Naive thymus-derived CD4-positive, alpha-beta T cell (primary cell): ENCODE results near the gene C11orf97. TPM values are rescaled to one million over a fixed set of nuclear protein-coding genes. Genes with fewer than 3 reads are reported as not detected.
"Not testable (repeated sequence)": the region's sequence is repeated elsewhere in the genome, so short reads cannot be mapped to it uniquely, and the experiment has no call there.

Experiments used
- ATAC-seq: fragments of 150-1000 bp; cut with Tn5 transposase; 2 replicates; pipeline ENCODE4 v1.10.0; 2021; ENCODE audit warnings: mild to moderate bottlenecking, moderate library complexity
- CTCF ChIA-PET: fragments of 350-600 bp; sonication (Branson Sonifier 250); formaldehyde crosslinking; loops from one replicate; lab custom pipeline; 2021; ENCODE audit warnings: antibody characterized with exemption; lab: Charles Lee
- POLR2A ChIA-PET: fragments of 350-600 bp; sonication (Branson Sonifier 250); formaldehyde crosslinking; loops from one replicate; lab custom pipeline; 2021; ENCODE audit warnings: antibody characterized with exemption, inconsistent platforms; lab: Charles Lee
- DNase-seq, 9 donors: peaks; one replicate each; pipeline versions ENCODE4 v3.0.0 to v3.0.0-alpha.2; 2020 to 2022; ENCODE audit warnings: mixed read lengths in 1 of 9
- H3K27ac ChIP-seq: one replicate; pipeline ENCODE4 v1.7.0; 2013; ENCODE audit warnings: mild to moderate bottlenecking, low read depth, low read length, moderate library complexity
- H3K27me3 ChIP-seq, 2 donors: one replicate each; pipeline ENCODE4 v1.7.0; 2013; ENCODE audit warnings: low read length in 2 of 2, mild to moderate bottlenecking in 2 of 2, moderate library complexity in 2 of 2; ENCODE audit not compliant: control insufficient read depth in 2 of 2, insufficient read depth in 2 of 2
- H3K36me3 ChIP-seq, 3 experiments: 1 replicate in 2 of 3; 2 replicates in 1 of 3; pipeline ENCODE4 v1.7.0; 2013; ENCODE audit warnings: low read length in 3 of 3, mild to moderate bottlenecking in 3 of 3, moderate library complexity in 1 of 3; ENCODE audit not compliant: insufficient read depth in 3 of 3, control insufficient read depth in 2 of 3
- H3K4me1 ChIP-seq, 2 donors: one replicate each; pipeline ENCODE4 v1.7.0; 2013; ENCODE audit warnings: low read length in 2 of 2, mild to moderate bottlenecking in 2 of 2, moderate library complexity in 1 of 2; ENCODE audit not compliant: control insufficient read depth in 2 of 2, insufficient read depth in 2 of 2
- H3K4me3 ChIP-seq: 2 replicates; pipeline ENCODE4 v1.7.0; 2013; ENCODE audit warnings: mild to moderate bottlenecking, low read length
- H3K9me3 ChIP-seq, 3 experiments: 1 replicate in 2 of 3; 2 replicates in 1 of 3; pipeline ENCODE4 v1.7.0; 2013; ENCODE audit warnings: low read length in 3 of 3; ENCODE audit not compliant: control insufficient read depth in 2 of 3
- H3K27ac Mint-ChIP-seq, 9 donors: one replicate each; pipeline ENCODE4 v1.8.0; 2020 to 2022; ENCODE audit warnings: mixed read lengths in 9 of 9, mild to moderate bottlenecking in 8 of 9, moderate library complexity in 5 of 9, inconsistent platforms in 2 of 9
- H3K27me3 Mint-ChIP-seq, 5 donors: one replicate each; pipeline ENCODE4 v1.8.0; 2021 to 2022; ENCODE audit warnings: mixed read lengths in 5 of 5, mild to moderate bottlenecking in 1 of 5
- H3K36me3 Mint-ChIP-seq, 5 donors: one replicate each; pipeline ENCODE4 v1.8.0; 2020 to 2022; ENCODE audit warnings: mixed read lengths in 5 of 5, mild to moderate bottlenecking in 3 of 5, inconsistent platforms in 1 of 5
- H3K4me1 Mint-ChIP-seq, 7 donors: one replicate each; pipeline ENCODE4 v1.8.0; 2020 to 2022; ENCODE audit warnings: mixed read lengths in 7 of 7, mild to moderate bottlenecking in 3 of 7, inconsistent platforms in 1 of 7
- H3K4me3 Mint-ChIP-seq, 10 donors: one replicate each; pipeline ENCODE4 v1.8.0; 2020 to 2022; ENCODE audit warnings: mild to moderate bottlenecking in 10 of 10, mixed read lengths in 10 of 10, moderate library complexity in 6 of 10, inconsistent platforms in 2 of 10
- H3K9me3 Mint-ChIP-seq, 11 donors: one replicate each; pipeline ENCODE4 v1.8.0; 2020 to 2022; ENCODE audit warnings: mixed read lengths in 11 of 11, mild to moderate bottlenecking in 4 of 11, inconsistent platforms in 1 of 11, moderate library complexity in 1 of 11
- intact Hi-C, 2 donors: fragments of 100-400 bp; cut with micrococcal nuclease; formaldehyde crosslinking; loops; one replicate each; pipeline ENCODE4 v1.15.1; 2023
- polyA plus RNA-seq, 2 donors: library from polyadenylated mRNA; unstranded; fragments of 300-500 nt; fragmentation: Illumina TruSeq; gene quantifications; one replicate each; pipeline ENCODE4 v1.2.3, GENCODE V29; 2021
- total RNA-seq, 6 experiments: library from RNA in 5 of 6; stranded (reverse) in 5 of 6; gene quantifications; 1 replicate in 5 of 6; 2 replicates in 1 of 6; pipeline ENCODE4 v1.2.3 and lab custom pipeline; 2021 to 2026

The C11orf97 gene
- total and polyA plus RNA-seq, 7 experiments from 2014 or later, result not detected

DNA sequence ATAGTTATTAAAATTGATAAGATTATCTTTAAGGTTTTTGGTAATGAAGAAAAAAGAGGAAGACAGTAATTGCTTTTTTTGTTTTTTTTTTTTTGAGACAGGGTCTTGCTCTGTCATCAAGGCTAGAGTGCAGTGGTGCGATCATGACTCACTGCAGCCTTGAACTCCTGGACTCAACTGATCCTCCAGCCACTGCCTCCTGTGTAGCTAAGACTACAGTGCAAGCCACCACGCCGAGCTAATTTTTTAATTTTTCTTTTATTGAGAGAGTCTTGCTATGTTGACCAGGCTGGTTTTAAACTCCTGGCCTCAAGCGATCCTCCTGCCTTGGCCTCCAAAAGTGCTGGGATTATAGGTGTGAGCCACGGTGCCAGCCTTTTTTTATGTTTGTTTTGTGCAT lies 5.7 kb upstream of the C11orf97 start:
- H3K27me3 ChIP-seq, DNase-seq, H3K4me1 Mint-ChIP-seq, H3K4me3 Mint-ChIP-seq, H3K27ac ChIP-seq, H3K36me3 Mint-ChIP-seq, H3K4me3 ChIP-seq, ATAC-seq, H3K9me3 Mint-ChIP-seq, H3K9me3 ChIP-seq, POLR2A ChIA-PET, H3K4me1 ChIP-seq, H3K36me3 ChIP-seq: not testable (repeated sequence)
- Mint-ChIP-seq H3K27me3 (peaks cover 3 to 36% (median 13%) of the 10 kb centered on the region in 5 donors), H3K27ac (peak overlapping the region in 1 of 9 donors; percentile 25)
- CTCF ChIA-PET, result interaction anchor here (1.0 kb wide), 1 partner anchor 10 kb away, joined by 3 read pairs; no protein-coding TSS in a partner anchor
- intact Hi-C loops, result loop anchor here in 1 of 2 donors (10.0 kb wide), 1 partner anchor 1272 kb away; no protein-coding TSS in a partner anchor

DNA sequence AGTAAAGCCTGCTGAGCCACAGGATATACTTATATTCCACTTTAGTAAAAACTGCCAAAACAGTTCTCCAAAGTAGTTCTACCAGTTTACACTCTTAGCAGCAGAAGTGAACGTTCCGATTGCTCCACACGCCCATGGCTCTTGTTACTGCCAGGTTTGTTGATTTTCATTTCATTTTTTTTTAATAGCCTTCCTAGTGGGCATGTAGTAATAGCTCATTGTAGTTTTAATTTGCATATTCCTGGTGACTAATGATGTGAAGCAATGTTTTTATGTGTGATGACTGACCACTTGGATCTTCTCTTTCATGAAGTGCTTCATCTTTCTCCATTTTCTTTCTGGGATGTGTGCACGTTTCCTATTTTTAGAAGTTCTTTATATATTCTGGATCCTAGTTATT lies 4.8 kb upstream of the C11orf97 start:
- intact Hi-C loops, result loop anchor here in 1 of 2 donors (10.0 kb wide), 1 partner anchor 1273 kb away; no protein-coding TSS in a partner anchor
- Histone ChIP-seq H3K4me1 (peaks cover 7% of the 10 kb centered on the region in 2 donors), H3K36me3 (no peaks in the 10 kb centered on the region), H3K27me3 (peaks cover 3 to 6% of the 10 kb centered on the region in 2 donors), H3K9me3 (no peaks in the 10 kb centered on the region), H3K4me3 (no peak overlapping the region), H3K27ac (no peak overlapping the region)
- Mint-ChIP-seq H3K27me3 (peaks cover 9 to 46% (median 19%) of the 10 kb centered on the region in 5 donors), H3K27ac (no peak overlapping the region), H3K4me1 (peaks cover 7 to 14% (median 8%) of the 10 kb centered on the region in 7 donors), H3K4me3 (no peak overlapping the region), H3K36me3 (no peaks in the 10 kb centered on the region), H3K9me3 (no peaks in the 10 kb centered on the region)
- no peak for ATAC-seq
- ChIA-PET CTCF (interaction anchor here (1.0 kb wide), 1 partner anchor 9 kb away, joined by 3 read pairs; no protein-coding TSS in a partner anchor), POLR2A (interaction anchor here (1.5 kb wide), 1 partner anchor 12 kb away, joined by 3 read pairs; no protein-coding TSS in a partner anchor)
- no peak for DNase-seq

DNA sequence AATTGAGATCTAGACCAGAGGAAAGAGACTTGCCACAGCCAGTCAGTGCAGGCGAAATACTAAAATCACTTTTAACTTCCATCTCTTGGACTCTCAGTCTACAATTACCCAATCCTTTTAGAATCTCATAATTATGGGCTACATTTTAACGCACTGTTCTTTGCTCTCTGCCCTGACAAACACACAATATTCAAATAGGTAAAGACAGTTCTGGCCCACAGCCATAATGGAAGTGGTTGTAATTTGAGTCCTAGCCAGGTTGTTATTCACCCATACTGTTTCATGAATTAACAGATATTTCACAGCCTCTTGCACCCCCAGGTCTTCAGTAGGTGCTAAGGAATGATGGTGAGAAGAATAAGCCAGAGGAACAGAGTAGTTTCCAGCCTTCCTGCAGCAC lies 830 bp downstream of the C11orf97 start:
- Histone ChIP-seq H3K9me3 (no peaks in the 10 kb centered on the region), H3K4me3 (no peak overlapping the region), H3K4me1 (peaks cover 7 to 13% of the 10 kb centered on the region in 2 donors), H3K36me3 (no peaks in the 10 kb centered on the region), H3K27ac (no peak overlapping the region), H3K27me3 (peaks cover 3 to 6% of the 10 kb centered on the region in 2 donors)
- H3K27ac Mint-ChIP-seq, result no peak overlapping the region
- peaks cover 12 to 22% (median 16%) of the 10 kb centered on the region in 7 donors for H3K4me1 Mint-ChIP-seq
- no peak for DNase-seq
- no peaks in the 10 kb centered on the region for H3K9me3 Mint-ChIP-seq
- intact Hi-C loops, result loop anchor here in 1 of 2 donors (2.0 kb wide), 1 partner anchor 20 kb away; the partner anchor contains the start of genes ANKRD49 and MRE11
- no peaks in the 10 kb centered on the region for H3K36me3 Mint-ChIP-seq
- CTCF ChIA-PET, result interaction anchor here (1.0 kb wide), 1 partner anchor 13 kb away, joined by 3 read pairs; no protein-coding TSS in a partner anchor
- POLR2A ChIA-PET, result interaction anchor here (0.7 to 1.4 kb wide), 3 partner anchors 18 to 488 kb away, joined by 3 to 5 read pairs (median 4); no protein-coding TSS in a partner anchor
- peak overlapping the region in 9 of 10 donors; percentile 12 to 86 (median 79) for H3K4me3 Mint-ChIP-seq
- ATAC-seq, result no peak
- peaks cover 24 to 79% (median 36%) of the 10 kb centered on the region in 5 donors for H3K27me3 Mint-ChIP-seq

DNA sequence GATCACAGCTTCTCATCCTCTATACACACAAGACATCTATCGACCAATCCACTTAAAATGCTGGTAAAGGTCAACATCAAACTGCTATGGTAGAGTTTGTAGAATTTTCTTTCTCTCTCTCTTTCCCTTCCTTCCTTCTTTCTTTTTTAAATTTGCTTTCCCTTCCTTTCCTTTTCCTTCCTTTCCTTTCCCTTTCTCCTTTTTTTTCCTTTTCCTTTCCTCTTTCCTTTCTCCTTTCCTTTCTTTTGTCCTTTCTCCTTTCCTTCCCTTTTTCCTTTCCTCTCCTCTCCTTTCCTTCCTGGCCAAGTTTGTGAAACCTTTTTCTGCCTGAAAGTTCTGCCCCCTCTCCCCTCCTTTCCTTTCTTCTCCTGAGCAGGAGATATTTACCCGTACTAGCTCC lies 3.1 kb downstream of the C11orf97 start:
- H3K27ac ChIP-seq, result no peak overlapping the region
- H3K9me3 ChIP-seq, result no peaks in the 10 kb centered on the region
- H3K4me3 ChIP-seq, result no peak overlapping the region
- DNase-seq, result no peak
- POLR2A ChIA-PET, result interaction anchor here (0.7 kb wide), 1 partner anchor 50 kb away, joined by 3 read pairs; no protein-coding TSS in a partner anchor
- intact Hi-C loops, result loop anchor here in 1 of 2 donors (5.0 kb wide), 1 partner anchor 622 kb away; no protein-coding TSS in a partner anchor
- Mint-ChIP-seq H3K9me3 (no peaks in the 10 kb centered on the region), H3K36me3 (no peaks in the 10 kb centered on the region), H3K27ac (no peak overlapping the region), H3K4me1 (peaks cover 12 to 22% (median 16%) of the 10 kb centered on the region in 7 donors), H3K27me3 (peaks cover 21 to 65% (median 27%) of the 10 kb centered on the region in 5 donors), H3K4me3 (no peak overlapping the region)
- CTCF ChIA-PET, result interaction anchor here (0.8 kb wide), 1 partner anchor 10 kb away, joined by 3 read pairs; no protein-coding TSS in a partner anchor
- H3K36me3 ChIP-seq, result no peaks in the 10 kb centered on the region
- no peak for ATAC-seq
- H3K27me3 ChIP-seq, result peaks cover 0 to 6% of the 10 kb centered on the region in 2 donors
- H3K4me1 ChIP-seq, result peaks cover 7 to 13% of the 10 kb centered on the region in 2 donors

DNA sequence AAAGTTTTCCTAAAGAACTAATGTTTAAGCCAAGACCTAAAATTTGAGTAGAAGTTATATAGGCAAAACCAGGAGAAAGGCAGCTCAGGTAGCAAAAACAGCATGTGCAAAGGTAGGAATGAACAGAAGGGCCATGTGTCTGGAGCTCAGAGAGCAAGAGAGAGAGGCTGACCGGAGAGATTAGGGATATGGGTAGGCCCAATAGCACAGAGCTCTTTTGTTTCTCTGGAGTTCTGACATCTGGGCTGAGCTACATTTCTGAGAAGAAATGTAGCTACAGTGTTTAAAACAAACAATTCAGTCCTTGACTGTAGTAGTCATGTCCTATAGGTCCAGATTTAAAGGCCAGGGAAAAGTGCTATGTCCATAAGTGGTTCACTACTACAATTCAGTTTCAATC lies 4.5 kb downstream of the C11orf97 start:
- H3K4me3 Mint-ChIP-seq, result no peak overlapping the region
- Histone ChIP-seq H3K4me1 (peaks cover 6 to 13% of the 10 kb centered on the region in 2 donors), H3K36me3 (no peaks in the 10 kb centered on the region), H3K27ac (no peak overlapping the region), H3K27me3 (peaks cover 0 to 5% of the 10 kb centered on the region in 2 donors), H3K4me3 (no peak overlapping the region), H3K9me3 (no peaks in the 10 kb centered on the region)
- H3K27me3 Mint-ChIP-seq, result peaks cover 16 to 52% (median 22%) of the 10 kb centered on the region in 5 donors
- H3K9me3 Mint-ChIP-seq, result no peaks in the 10 kb centered on the region
- ChIA-PET POLR2A (no interaction called here), CTCF (interaction anchor here (1.0 to 1.1 kb wide), 3 partner anchors 10 to 17 kb away, joined by 3 to 5 read pairs (median 4); no protein-coding TSS in a partner anchor)
- H3K27ac Mint-ChIP-seq, result no peak overlapping the region
- H3K36me3 Mint-ChIP-seq, result no peaks in the 10 kb centered on the region
- DNase-seq (no peak), ATAC-seq (no peak)
- H3K4me1 Mint-ChIP-seq, result peaks cover 12 to 18% (median 15%) of the 10 kb centered on the region in 7 donors
- intact Hi-C loops, result loop anchor here in 1 of 2 donors (5.0 kb wide), 1 partner anchor 621 kb away; no protein-coding TSS in a partner anchor

DNA sequence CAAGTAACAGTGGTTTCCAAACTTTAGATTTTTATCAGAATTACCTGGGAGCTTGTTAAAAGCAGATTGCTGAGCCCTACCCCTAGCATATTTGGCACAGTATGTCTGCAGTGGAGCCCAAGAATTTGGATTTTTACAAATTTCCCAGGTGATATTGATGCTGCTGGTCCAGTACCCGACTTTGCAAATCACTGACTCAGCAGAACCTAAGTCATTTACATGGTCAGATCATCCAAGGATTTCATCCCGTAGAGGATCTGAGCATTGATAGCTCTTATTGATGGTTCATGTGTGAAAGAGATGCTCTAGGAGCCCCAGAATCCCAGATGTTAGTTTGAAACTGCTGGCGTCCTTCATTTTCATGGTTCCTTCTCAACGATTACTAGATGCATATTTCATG lies 6.0 kb downstream of the C11orf97 start:
- intact Hi-C loops, result loop anchor here in 1 of 2 donors (5.0 kb wide), 1 partner anchor 619 kb away; no protein-coding TSS in a partner anchor
- Histone ChIP-seq H3K9me3 (no peaks in the 10 kb centered on the region), H3K36me3 (no peaks in the 10 kb centered on the region), H3K27me3 (no peaks in the 10 kb centered on the region), H3K27ac (no peak overlapping the region), H3K4me1 (no peaks in the 10 kb centered on the region), H3K4me3 (no peak overlapping the region)
- CTCF ChIA-PET, result interaction anchor here (0.6 kb wide), 1 partner anchor 777 kb away, joined by 4 read pairs; the partner anchor contains the start of gene C11orf54
- DNase-seq, result no peak
- no peak overlapping the region for H3K27ac Mint-ChIP-seq
- H3K27me3 Mint-ChIP-seq, result peaks cover 15 to 39% (median 17%) of the 10 kb centered on the region in 5 donors
- ATAC-seq, result no peak
- no peaks in the 10 kb centered on the region for H3K36me3 Mint-ChIP-seq
- POLR2A ChIA-PET, result no interaction called here
- peaks cover 0 to 2% (median under 1%) of the 10 kb centered on the region in 7 donors for H3K4me1 Mint-ChIP-seq
- H3K9me3 Mint-ChIP-seq, result no peaks in the 10 kb centered on the region
- no peak overlapping the region for H3K4me3 Mint-ChIP-seq
